Activated CD4-positive, alpha-beta T cell treated with anti-CD3 and anti-CD28 coated beads, Interleukin-2, amount 10 ng/mL, durations not matched to agents 7 days and 5 days (primary cell): ENCODE results near the gene NME4. TPM values are rescaled to one million over a fixed set of nuclear protein-coding genes. Genes with fewer than 3 reads are reported as not detected.
"Not testable (repeated sequence)": the region's sequence is repeated elsewhere in the genome, so short reads cannot be mapped to it uniquely, and the experiment has no call there.

Source experiments
- CTCF ChIA-PET: fragments of 350-600 bp; sonication (Branson Sonifier 250); formaldehyde crosslinking; loops from one replicate; lab custom pipeline; 2021; ENCODE audit warnings: antibody characterized with exemption; lab: Charles Lee
- POLR2A ChIA-PET: fragments of 350-600 bp; sonication (Branson Sonifier 250); formaldehyde crosslinking; loops from one replicate; lab custom pipeline; 2021; ENCODE audit warnings: antibody characterized with exemption; lab: Charles Lee
- DNase-seq: peaks from one replicate; pipeline ENCODE4 v3.0.0-alpha.2; 2020
- H3K27ac Mint-ChIP-seq: one replicate; pipeline ENCODE4 v1.8.0; 2021; ENCODE audit warnings: mild to moderate bottlenecking, moderate library complexity, mixed read lengths
- H3K27me3 Mint-ChIP-seq: one replicate; pipeline ENCODE4 v1.8.0; 2021; ENCODE audit warnings: mixed read lengths
- H3K36me3 Mint-ChIP-seq: one replicate; pipeline ENCODE4 v1.8.0; 2021; ENCODE audit warnings: low read depth, mixed read lengths
- H3K4me1 Mint-ChIP-seq: one replicate; pipeline ENCODE4 v1.8.0; 2021; ENCODE audit warnings: mixed read lengths
- H3K4me3 Mint-ChIP-seq: one replicate; pipeline ENCODE4 v1.8.0; 2021; ENCODE audit warnings: mild to moderate bottlenecking, moderate library complexity, mixed read lengths
- H3K9me3 Mint-ChIP-seq: one replicate; pipeline ENCODE4 v1.8.0; 2021; ENCODE audit warnings: mixed read lengths
- total RNA-seq, 2 experiments: library from RNA; stranded (reverse); gene quantifications; one replicate each; pipeline ENCODE4 v1.2.3, GENCODE V29; 2021

The NME4 gene
- total RNA-seq, 2 experiments from 2014 or later = 27.0 to 30.9 TPM

- Mint-ChIP-seq H3K27ac (no peak overlapping the region), H3K4me1 (peaks cover 14% of the 10 kb centered on the region)
Observed at GRCh38 chr16:374616-374926, 22.4 kb upstream of the NME4 start.

GRCh38 chr16:375212-375611 lies 21.8 kb upstream of the NME4 start:
- Mint-ChIP-seq H3K27me3 (no peaks in the 10 kb centered on the region), H3K4me3 (no peak overlapping the region), H3K36me3 (peaks cover 11% of the 10 kb centered on the region), H3K27ac (no peak overlapping the region), H3K9me3 (no peaks in the 10 kb centered on the region), H3K4me1 (peaks cover 16% of the 10 kb centered on the region)
- CTCF ChIA-PET = interaction anchor here (0.6 kb wide), 2 partner anchors 94 to 146 kb away, joined by 3 read pairs; no protein-coding TSS in a partner anchor
- no peak for DNase-seq
- POLR2A ChIA-PET = no interaction called here

More at GRCh38 chr16:374616-374926, 22.4 kb upstream of the NME4 start:
- Mint-ChIP-seq H3K36me3 (peaks cover 9% of the 10 kb centered on the region), H3K27me3 (no peaks in the 10 kb centered on the region), H3K4me3 (no peak overlapping the region), H3K9me3 (no peaks in the 10 kb centered on the region)
- ChIA-PET POLR2A (no interaction called here), CTCF (no interaction called here)
- no peak for DNase-seq

- Mint-ChIP-seq H3K27ac (no peak overlapping the region), H3K36me3 (peaks cover 8% of the 10 kb centered on the region), H3K27me3 (no peaks in the 10 kb centered on the region), H3K9me3 (no peaks in the 10 kb centered on the region), H3K4me1 (peaks cover 12% of the 10 kb centered on the region), H3K4me3 (no peak overlapping the region)
- CTCF ChIA-PET = interaction anchor here (0.5 to 0.6 kb wide), 3 partner anchors 95 to 176 kb away, joined by 3 read pairs; no protein-coding TSS in a partner anchor
- POLR2A ChIA-PET = no interaction called here
- no peak for DNase-seq
Observed at GRCh38 chr16:375927-376816, 20.8 kb upstream of the NME4 start.

- Mint-ChIP-seq H3K4me1 (peaks cover 12% of the 10 kb centered on the region), H3K4me3 (no peak overlapping the region), H3K36me3 (peaks cover 8% of the 10 kb centered on the region), H3K27ac (no peak overlapping the region), H3K27me3 (no peaks in the 10 kb centered on the region), H3K9me3 (no peaks in the 10 kb centered on the region)
- no peak for DNase-seq
- CTCF ChIA-PET = interaction anchor here (0.5 kb wide), 1 partner anchor 176 kb away, joined by 3 read pairs; no protein-coding TSS in a partner anchor
- POLR2A ChIA-PET = no interaction called here
Observed at GRCh38 chr16:376817-377418, 20.1 kb upstream of the NME4 start.

- no peak for DNase-seq
- Mint-ChIP-seq H3K4me1 (peaks cover 13% of the 10 kb centered on the region), H3K4me3 (no peak overlapping the region), H3K27me3 (peaks cover 1% of the 10 kb centered on the region), H3K36me3 (peaks cover 6% of the 10 kb centered on the region), H3K9me3 (no peaks in the 10 kb centered on the region), H3K27ac (no peak overlapping the region)
- ChIA-PET CTCF (no interaction called here), POLR2A (no interaction called here)
Observed at GRCh38 chr16:377419-377951, 19.5 kb upstream of the NME4 start.

GRCh38 chr16:378113-378820 lies 18.7 kb upstream of the NME4 start:
- not testable (repeated sequence) for H3K27me3 Mint-ChIP-seq, H3K36me3 Mint-ChIP-seq

GRCh38 chr16:378821-379182 lies 18.2 kb upstream of the NME4 start:
- ChIA-PET CTCF (interaction anchor here (0.6 kb wide), 1 partner anchor 868 kb away, joined by 3 read pairs; no protein-coding TSS in a partner anchor), POLR2A (interaction anchor here (0.6 kb wide), 1 partner anchor 336 kb away, joined by 3 read pairs; no protein-coding TSS in a partner anchor)
- H3K4me3 Mint-ChIP-seq = peak overlapping the region; percentile 38
- H3K9me3 Mint-ChIP-seq = no peaks in the 10 kb centered on the region
- H3K27ac Mint-ChIP-seq = peak overlapping the region; percentile 57
- peaks cover 4% of the 10 kb centered on the region for H3K36me3 Mint-ChIP-seq
- peaks cover 25% of the 10 kb centered on the region for H3K4me1 Mint-ChIP-seq
- H3K27me3 Mint-ChIP-seq = peaks cover 4% of the 10 kb centered on the region
- no peak for DNase-seq

More at GRCh38 chr16:378113-378820, 18.7 kb upstream of the NME4 start:
- H3K9me3 Mint-ChIP-seq, POLR2A ChIA-PET, CTCF ChIA-PET, DNase-seq, H3K4me3 Mint-ChIP-seq: not testable (repeated sequence)
- peak overlapping the region; percentile 66 for H3K27ac Mint-ChIP-seq
- peaks cover 21% of the 10 kb centered on the region for H3K4me1 Mint-ChIP-seq

- peaks cover 4% of the 10 kb centered on the region for H3K36me3 Mint-ChIP-seq
Observed at GRCh38 chr16:379183-379960, 17.6 kb upstream of the NME4 start.

GRCh38 chr16:379961-380761 lies 16.8 kb upstream of the NME4 start:
- ChIA-PET CTCF (interaction anchor here (1.2 kb wide), 1 partner anchor 18 kb away, joined by 3 read pairs; no protein-coding TSS in a partner anchor), POLR2A (interaction anchor here (1.2 kb wide), 1 partner anchor 9 kb away, joined by 3 read pairs; the partner anchor contains the start of gene MRPL28)
- peaks cover 4% of the 10 kb centered on the region for H3K27me3 Mint-ChIP-seq
- peaks cover 25% of the 10 kb centered on the region for H3K4me1 Mint-ChIP-seq
- peak; percentile 44 for DNase-seq
- H3K4me3 Mint-ChIP-seq = peak overlapping the region; percentile 84
- H3K27ac Mint-ChIP-seq = peak overlapping the region; percentile 93
- H3K9me3 Mint-ChIP-seq = no peaks in the 10 kb centered on the region
- H3K36me3 Mint-ChIP-seq = peaks cover 4% of the 10 kb centered on the region

More at GRCh38 chr16:379183-379960, 17.6 kb upstream of the NME4 start:
- ChIA-PET POLR2A (interaction anchor here (0.6 kb wide), 1 partner anchor 337 kb away, joined by 3 read pairs; no protein-coding TSS in a partner anchor), CTCF (interaction anchor here (0.6 kb wide), 1 partner anchor 868 kb away, joined by 3 read pairs; no protein-coding TSS in a partner anchor)
- Mint-ChIP-seq H3K9me3 (no peaks in the 10 kb centered on the region), H3K4me1 (peaks cover 25% of the 10 kb centered on the region), H3K27me3 (peaks cover 4% of the 10 kb centered on the region), H3K4me3 (peak overlapping the region; percentile 84), H3K27ac (peak overlapping the region; percentile 93)
- no peak for DNase-seq

- ChIA-PET POLR2A (interaction anchor here (1.2 kb wide), 1 partner anchor 10 kb away, joined by 3 read pairs; the partner anchor contains the start of gene MRPL28), CTCF (interaction anchor here (1.2 kb wide), 1 partner anchor 18 kb away, joined by 3 read pairs; no protein-coding TSS in a partner anchor)
- no peak for DNase-seq
- H3K27me3 Mint-ChIP-seq = peaks cover 4% of the 10 kb centered on the region
- no peaks in the 10 kb centered on the region for H3K9me3 Mint-ChIP-seq
- H3K4me1 Mint-ChIP-seq = peaks cover 25% of the 10 kb centered on the region
- peak overlapping the region; percentile 93 for H3K27ac Mint-ChIP-seq
- H3K4me3 Mint-ChIP-seq = peak overlapping the region; percentile 84
- peaks cover 4% of the 10 kb centered on the region for H3K36me3 Mint-ChIP-seq
Observed at GRCh38 chr16:380762-381011, 16.3 kb upstream of the NME4 start.
